Stimulated activated CD8-positive, alpha-beta memory T cell treated with anti-CD3 and anti-CD28 coated beads, Interleukin-4, amount 100 ng/mL, for 48 hours (primary cell): ENCODE data around the gene COL18A1.

Source experiments
- DNase-seq: peaks from one replicate; pipeline ENCODE4 v3.0.0-alpha.2; 2020

COL18A1 gene

GRCh38 chr21:45403133-45403824 lies 1.7 kb upstream of the COL18A1 start:
- DNase-seq, result no peak

DNA sequence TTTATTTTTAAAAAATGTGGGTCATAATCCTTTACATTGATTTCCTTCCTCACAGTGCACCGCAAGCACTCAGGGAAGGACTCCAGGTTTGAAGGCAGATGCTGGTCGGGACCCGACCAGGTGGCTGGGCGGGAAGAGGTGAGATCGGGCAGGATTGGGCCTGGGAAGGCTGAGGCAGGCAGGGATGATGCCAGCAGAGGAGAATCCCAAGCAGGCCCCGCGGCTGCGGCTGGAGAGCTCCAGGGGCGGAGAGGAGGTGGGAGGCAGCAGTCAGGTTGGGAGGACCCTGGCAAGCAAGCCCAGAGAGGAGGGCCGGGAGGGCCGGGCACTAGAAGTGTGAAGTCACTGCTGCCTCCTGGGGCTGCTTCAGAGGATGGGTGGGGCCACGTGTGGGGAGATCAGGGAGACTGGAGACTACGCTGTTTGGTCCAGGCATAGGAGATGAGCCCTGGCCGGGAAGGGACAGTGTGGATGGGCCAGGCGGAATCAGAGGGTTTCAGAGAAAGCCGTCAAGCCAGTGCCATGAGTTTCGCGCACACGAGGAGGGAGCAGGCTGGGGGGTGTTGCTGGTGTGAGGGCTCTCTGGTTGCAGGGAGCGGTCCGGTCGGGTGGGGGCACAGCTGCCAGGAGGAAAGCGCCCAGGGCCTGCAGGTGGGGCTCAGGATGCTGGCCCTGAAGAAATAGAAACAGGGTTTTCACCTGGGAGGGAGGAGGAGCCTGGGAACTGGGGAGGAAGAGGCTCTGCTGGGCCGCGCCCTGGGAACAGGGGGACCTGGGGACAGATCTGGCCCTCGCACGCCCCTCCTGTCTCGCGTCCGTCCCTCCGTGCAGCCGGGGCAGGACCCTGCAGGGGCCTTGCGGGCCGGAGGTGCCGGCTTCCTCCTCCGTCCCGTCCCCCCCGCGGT lies 888 bp upstream of the COL18A1 start:
- no peak for DNase-seq

- DNase-seq, result no peak
Observed at GRCh38 chr21:45405271-45405818, 380 bp downstream of the COL18A1 start.

DNA sequence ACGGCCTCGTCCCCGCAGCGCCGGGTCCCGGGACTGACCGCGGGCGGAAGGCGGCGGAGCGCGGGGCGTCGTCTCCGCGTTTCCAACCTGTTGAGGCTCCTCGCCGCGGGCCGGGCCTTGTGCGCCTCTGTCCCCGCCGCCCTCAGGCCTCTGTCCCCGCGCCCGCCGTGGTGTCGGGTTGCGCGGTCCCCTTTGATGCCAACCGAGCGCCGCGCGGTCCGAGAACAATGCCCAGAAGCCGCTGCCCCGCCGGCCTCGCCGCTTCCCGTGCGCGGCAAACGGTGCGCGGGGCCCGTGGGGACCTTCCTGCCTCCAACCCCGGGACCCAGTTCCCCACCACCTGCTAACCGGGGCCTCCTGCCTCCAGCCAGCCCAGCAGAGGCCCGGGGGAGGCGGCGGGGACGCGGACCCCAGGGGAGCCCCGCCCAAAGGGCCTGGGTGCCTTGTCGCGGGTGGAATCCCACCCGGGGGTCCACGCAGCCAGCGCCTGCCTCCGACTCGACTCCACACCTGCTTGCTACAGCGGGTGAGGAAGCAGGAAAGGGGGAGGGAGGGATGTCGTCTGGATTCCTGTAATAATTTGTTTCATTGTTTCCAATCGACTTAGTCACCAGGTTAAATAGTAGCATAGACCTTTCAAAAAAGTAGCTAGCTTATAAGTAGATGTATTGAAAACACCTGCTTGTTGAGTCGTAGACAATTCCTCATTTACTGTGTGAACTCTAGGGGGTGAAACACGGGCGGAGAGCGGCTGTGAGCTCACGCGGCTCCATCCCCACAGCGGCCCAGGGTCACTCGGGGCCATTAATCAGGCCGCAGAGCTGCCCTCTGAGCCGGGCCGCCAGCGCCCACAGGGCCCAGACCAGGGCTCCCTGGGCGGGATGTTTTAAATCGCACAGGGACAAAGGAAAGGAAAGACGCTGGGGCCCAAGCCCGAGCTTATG lies 1.1 kb downstream of the COL18A1 start:
- no peak for DNase-seq

GRCh38 chr21:45406801-45407628 lies 2.0 kb downstream of the COL18A1 start:
- DNase-seq, result no peak

- DNase-seq, result no peak
Observed at GRCh38 chr21:45407629-45408247, 2.8 kb downstream of the COL18A1 start.

GRCh38 chr21:45408271-45408791 lies 3.4 kb downstream of the COL18A1 start:
- no peak for DNase-seq

GRCh38 chr21:45408801-45409261 lies 3.9 kb downstream of the COL18A1 start:
- no peak for DNase-seq

DNA sequence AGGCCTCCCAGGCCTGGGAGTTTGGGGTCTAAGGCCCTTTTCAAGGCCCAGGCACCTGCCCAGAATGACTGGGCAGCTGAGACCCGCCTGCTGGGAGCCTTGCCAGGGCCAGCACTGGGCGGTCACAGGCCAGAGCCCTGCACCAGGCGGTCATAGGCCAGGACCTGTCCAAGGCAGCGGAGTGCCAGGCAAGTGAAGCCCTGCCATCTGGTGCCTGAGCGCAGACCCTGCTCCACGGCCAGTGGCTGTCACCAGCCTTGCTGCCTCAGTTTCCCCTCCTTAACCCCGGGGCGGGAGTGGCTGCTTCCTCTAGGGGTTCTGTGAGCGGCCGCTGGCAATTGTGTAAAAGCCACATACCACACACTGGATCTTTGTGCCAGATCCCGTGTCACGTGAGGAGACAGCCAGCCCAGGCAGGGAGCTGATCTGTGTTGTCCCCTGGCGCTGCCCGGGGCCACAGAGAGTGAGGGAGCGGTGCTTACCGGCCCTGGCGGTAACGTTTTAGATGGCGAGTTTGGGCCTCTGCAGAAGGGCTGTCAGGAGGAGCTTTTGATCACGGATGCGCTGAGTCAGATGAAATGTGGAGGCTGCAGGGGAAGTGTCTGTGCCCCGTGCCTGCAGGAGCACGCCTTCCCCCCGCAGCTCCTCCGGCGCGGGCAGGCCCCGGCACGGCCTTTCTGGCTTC lies 4.6 kb downstream of the COL18A1 start:
- no peak for DNase-seq

- no peak for DNase-seq
Observed at GRCh38 chr21:45410151-45410864, 5.3 kb downstream of the COL18A1 start.

DNA sequence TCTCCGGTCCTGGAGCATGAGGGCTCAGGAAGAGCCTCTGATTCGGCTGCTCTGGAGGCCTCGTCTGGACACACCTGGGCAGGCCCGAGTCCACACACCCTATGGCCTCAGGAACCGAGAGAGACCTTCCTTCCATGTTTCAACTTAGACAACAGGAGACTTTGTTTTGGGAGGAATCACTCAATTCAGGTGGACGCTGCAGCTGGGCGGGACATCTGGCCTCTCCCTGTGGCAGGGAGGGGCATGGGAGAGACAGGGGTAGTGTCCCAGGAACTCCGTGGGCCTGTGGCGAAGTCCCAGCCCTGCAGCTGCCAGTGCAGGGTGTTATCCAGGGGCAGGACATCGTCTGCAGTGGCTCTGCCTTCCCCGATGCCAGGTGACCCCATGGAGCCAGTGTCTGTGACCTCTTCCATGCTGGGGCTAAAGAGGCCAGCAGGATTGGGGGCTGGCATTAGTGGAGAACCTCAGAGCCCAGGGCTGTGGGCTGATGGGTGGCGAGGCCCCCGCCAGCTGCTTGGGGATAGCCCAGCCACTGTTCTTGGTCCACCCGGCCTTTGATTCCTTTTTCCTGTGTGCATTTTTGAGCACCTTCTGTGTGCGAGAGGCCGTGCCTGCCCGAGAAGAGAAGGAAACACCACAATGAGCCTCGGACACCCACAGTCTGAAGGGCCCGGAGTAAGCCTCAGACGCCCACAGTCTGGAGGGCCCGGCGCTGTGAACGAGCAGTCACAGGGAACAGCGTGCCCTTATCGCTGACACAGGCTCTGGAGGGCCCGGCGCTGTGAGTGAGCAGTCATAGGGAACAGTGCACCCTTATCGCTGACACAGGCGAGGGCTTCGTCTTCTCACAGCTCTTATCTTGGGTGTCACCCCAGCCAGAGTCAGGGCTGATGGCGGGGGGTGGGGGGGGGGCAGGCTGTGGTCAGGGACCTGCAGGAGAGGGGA lies 6.2 kb downstream of the COL18A1 start:
- no peak for DNase-seq

- no peak for DNase-seq
Observed at GRCh38 chr21:45411810-45412206, 6.8 kb downstream of the COL18A1 start.

- DNase-seq, result no peak
Observed at GRCh38 chr21:45412491-45412890, 7.5 kb downstream of the COL18A1 start.

- DNase-seq, result no peak
Observed at GRCh38 chr21:45412909-45413611, 8.1 kb downstream of the COL18A1 start.

- DNase-seq, result no peak
Observed at GRCh38 chr21:45413922-45414321, 9.0 kb downstream of the COL18A1 start.

DNA sequence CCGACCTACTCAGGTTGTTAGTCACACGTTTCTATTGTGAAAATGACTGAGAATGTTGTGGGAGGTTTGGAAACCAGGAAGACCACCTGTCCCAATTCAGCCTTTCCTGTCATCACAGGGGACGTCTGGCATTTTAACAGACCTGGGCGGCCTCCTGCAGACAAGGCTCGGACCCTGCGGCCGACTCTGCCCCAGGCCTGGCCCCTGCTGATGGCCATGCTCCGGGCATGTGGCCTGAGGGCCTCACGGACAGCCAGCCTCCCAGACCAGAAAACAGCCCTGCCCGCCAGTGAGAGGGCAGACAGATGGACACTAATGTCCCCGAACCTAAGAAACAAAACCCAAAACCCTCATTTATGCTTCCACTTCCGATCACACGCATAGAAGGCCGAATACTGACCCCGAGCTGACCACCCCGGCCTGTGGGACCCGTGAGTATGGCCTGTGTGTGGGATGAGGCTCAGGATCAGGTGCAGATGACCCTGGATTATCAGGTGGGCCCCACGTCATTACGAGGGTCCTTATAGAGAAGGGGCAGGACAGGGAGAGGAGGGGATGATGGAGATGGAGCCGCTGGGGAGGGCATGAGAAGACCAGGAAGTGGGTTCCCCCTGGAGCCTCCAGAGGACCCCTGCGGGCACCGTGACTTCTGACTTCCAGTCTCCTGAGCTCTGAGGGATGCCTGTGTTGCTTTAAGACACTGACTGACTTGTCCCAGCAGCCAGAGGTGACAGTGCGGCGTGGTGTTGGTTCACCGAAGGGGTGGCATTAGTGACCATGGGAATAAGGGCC lies 9.6 kb downstream of the COL18A1 start:
- no peak for DNase-seq
